ENCODE measurements around the gene CCDC33.

- no peak for TF ChIP-seq CTCF (IDR thresholded peaks at IDR 0.05; ENCODE audit: low read depth, low read length, poor library complexity, severe bottlenecking)
- TF ChIP-seq EZH2phosphoT487 (IDR thresholded peaks at IDR 0.05; ENCODE audit: borderline replicate concordance, low read length) = no peak
Observed at GRCh38 chr15:74257105-74257504, 21.0 kb downstream of the CCDC33 start.

All from DOHH2 (cell line).